ENCODE measurements around the gene TBC1D9.
"Not testable (repeated sequence)": the region's sequence is repeated elsewhere in the genome, so short reads cannot be mapped to it uniquely, and the experiment has no call there.

The TBC1D9 gene

GRCh38 chr4:140752291-140753068 lies 3.7 kb downstream of the TBC1D9 start:
- DNase-seq, result no peak

- DNase-seq, result no peak
These were observed 5.7 kb downstream of the TBC1D9 start for GRCh38 chr4:140750470-140750869.

- no peak for DNase-seq
These were observed 8.0 kb downstream of the TBC1D9 start for GRCh38 chr4:140748171-140748570.

GRCh38 chr4:140746546-140746945 lies 9.6 kb downstream of the TBC1D9 start:
- not testable (repeated sequence) for DNase-seq

DNA sequence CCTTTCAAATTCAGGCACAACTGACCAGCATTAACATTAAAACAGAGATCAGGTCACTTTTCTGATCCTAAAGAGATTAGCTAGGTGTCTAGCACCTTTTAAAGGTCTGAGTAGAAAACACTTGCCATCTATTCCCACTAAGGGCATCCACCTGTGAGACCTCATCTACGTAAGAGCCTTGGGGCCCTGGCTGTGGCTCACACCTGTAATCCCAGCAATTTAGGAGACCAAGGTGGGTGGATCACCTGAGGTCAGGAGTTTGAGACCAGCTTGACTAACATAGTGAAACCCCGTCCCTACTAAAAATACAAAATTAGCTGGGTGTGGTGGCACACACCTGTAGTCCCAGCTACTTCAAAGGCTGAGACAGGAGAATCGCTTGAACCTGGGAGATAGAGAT lies 11.8 kb downstream of the TBC1D9 start:
- no peak for DNase-seq

- DNase-seq, result no peak
These were observed 12.8 kb downstream of the TBC1D9 start for GRCh38 chr4:140743194-140743931.

DNA sequence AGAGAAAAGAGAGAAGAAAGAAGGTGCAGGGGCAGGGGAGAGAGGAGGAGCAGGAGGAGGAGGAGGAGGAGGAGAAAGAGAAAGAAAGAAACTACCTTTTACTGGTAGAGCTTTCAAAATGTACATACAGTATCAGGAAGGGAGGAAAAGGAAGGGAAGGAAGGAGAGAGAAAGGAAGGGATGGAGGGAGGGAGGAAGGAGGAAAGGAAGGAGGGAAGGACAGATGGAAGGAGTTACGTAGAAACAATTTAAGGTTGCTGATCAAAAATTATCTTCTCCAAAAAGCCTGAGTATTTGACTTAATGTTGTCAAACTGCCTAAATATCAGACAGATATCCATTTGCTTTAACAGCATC lies 13.4 kb downstream of the TBC1D9 start:
- no peak for DNase-seq

- DNase-seq, result no peak
These were observed 15.1 kb downstream of the TBC1D9 start for GRCh38 chr4:140740906-140741670.

GRCh38 chr4:140740422-140740821 lies 15.8 kb downstream of the TBC1D9 start:
- DNase-seq, result no peak

DNA sequence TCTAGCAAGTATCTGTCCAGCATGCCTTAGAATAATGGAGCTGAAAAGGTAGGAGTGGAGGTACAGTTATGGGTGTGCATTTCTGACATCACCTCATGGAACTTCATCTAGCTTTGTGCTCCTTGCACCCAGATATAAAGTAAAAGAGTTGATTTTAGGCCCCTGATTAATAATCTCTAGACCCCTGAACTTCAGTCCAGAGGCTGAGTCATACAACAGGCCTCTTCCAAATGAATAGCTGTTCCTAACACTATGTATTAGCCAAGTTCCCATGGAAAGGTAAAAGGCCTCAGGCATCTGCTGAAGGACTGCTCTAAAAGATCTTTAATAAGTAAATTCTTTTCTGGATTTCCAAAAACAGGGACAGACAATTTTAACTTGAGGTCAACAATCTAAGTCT lies 16.2 kb downstream of the TBC1D9 start:
- no peak for DNase-seq

DNA sequence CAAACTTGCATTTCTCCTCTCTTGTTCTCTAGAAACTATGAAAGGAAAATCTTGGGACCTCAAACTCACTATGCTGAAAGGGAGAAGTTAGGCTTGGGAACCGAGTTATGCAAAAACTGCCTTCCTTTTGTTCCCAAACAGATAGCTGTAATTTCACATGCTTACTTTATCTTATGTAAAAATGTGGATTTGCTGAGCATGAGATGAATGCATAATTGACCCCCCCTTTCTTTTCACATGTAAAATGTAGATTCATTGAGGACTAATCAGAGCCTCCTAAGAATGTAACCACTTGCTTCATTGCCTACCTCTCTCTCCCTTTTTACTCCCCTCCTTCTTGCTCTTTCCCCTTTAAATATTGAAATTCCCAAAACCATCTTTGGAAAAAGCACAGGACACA lies 18.0 kb downstream of the TBC1D9 start:
- DNase-seq, result no peak

DNA sequence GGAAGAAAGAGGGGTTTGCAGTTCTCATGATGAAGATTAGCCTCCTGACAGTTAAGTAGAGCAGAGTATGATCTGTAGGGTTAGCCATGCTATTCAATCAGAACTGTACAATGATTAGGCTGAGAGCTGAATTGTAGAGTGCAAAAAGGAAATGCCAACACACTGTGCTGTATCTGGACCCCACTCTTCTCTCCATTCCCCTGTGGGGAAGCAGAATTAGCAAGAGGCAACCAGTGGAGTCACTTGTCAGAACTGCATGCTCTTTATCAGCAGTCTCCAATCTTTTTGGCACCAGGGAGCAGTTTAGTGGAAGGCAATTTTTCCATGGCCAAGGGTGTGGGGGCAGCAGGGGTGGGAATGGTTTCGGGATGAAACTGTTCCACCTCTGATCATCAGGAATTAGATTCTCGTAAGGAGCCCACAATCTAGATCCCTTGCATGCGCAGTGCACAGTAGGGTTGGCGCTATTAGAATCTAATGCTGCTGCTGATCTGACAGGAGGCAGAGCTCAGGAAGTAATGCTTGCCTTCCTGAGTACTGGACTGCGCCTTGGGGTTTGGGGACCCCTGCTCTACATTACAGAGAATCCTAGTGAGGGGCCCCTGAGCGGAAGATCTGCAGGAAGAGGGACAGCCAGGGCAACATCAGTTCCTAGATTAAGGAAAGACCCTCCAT lies 19.4 kb downstream of the TBC1D9 start:
- DNase-seq, result no peak

DNA sequence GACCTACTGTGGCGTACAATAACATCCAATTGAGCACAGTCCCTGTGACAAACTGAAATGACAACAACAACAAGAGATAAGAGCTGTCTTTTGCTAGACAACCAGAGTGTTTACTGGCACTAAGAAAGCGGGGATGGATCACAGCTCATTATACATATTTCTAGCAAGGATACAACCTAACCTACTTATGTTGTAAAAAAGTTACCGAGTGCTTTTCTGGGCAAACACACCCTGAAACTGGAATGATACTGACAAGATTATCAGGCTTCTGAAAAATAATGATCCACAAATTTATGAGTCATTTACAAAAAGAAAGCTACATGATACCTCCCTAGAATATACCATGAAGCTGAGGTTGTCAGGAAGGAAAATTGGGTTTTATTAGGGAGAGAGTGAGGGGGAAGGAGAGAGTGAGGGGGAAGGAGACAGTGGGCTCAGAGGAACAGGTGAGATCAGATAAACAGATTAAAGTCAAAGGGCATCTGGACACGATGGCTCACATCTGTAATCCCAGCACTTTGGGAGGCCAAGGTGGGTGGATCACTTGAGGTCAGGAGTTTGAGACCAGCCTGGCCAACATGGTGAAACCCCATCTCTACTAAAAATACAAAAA lies 20.3 kb downstream of the TBC1D9 start:
- no peak for DNase-seq

DNA sequence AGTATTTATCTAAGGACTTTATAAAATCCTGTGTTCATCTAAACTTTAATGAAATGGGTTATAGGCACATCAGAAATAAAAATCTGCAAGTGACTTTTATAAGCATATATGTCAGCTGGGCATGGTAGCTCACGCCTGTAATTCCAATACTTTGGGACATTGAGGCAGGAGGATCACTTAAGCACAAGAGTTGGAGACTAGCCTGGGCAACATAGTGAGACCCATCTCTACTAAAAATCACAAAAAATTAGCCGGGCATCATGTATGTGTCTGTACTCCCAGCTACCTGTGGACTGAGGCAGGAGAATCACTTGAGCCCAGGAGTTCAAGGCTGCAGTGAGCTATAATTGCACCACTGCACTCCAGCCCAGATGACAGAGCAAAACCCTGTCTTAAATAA lies 20.9 kb downstream of the TBC1D9 start:
- no peak for DNase-seq

GRCh38 chr4:140732780-140733179 lies 23.4 kb downstream of the TBC1D9 start:
- DNase-seq, result no peak

GRCh38 chr4:140729344-140730049 lies 26.7 kb downstream of the TBC1D9 start:
- no peak for DNase-seq

DNA sequence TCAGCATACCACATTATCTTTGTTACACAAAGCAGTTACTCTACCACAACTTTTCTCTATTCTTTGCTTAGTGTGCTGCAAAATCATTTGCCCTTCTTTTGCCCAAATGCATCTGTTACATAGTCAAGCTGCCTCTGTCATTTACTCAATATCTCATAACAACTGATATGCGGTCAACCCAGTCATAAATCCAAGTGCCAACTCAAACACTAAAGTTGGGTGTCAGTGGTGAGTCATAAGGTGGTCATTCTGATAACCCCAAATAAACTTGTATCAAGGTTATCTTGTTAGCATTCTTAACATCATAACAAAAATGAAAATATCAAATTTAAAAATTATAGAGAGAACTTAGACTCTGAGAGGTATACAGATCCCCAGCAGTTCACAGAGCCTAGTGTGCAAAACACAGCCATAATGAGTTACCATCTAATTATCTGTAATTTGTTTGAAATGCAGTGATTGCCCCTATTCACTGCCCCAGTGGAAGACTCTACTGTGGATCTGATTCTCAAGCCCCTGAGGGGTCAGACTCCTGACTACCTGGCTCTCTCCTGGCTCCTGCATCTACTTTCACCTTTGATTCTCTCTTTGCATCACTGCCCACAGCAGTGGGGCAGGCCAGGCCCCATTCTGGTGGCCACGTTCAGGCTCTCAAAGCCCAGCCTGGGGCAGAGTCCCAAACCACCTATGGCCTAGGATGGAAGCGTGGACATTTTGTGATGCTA lies 29.2 kb downstream of the TBC1D9 start:
- no peak for DNase-seq

GRCh38 chr4:140725556-140725955 lies 30.6 kb downstream of the TBC1D9 start:
- no peak for DNase-seq

DNA sequence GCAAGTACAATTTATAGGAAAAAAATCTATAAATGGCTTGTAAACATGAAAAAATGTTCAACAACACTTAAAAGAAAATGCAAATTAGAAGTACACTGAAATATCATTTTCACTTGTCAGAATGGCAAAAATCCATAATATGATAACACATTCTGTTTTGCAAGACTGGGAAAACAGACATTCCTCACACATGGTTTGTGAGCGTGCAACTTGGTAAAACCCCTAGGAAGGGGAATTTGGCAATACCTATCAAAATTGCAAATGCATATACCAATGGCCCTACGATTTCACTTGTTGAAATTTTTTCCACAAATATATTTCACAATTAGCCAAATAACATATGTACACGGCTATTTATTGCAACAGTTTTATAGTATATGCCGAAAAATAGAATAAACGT lies 31.4 kb downstream of the TBC1D9 start:
- DNase-seq, result no peak

- DNase-seq, result no peak
These were observed 35.5 kb downstream of the TBC1D9 start for GRCh38 chr4:140720387-140721304.

Measured in hippocampal formation (tissue), 2 donors.